ENCODE measurements around the gene ACTN1.

Gene ACTN1

DNA sequence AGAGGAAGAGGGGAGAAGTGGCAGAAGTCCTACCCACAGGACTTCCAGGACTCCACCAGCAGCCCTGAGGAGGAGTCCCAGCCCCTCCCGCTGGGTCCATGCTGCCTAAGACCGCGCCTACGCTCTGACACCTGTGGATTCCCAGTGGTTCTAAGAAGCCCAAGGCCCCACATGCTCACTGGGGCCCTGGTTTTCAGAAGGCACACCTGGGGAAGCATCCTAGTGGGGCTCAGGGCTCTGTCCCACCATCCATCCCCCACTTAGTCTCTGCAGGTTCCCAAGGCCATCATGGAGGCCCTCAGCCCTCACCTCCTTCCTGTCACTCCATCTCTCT lies 32.6 kb downstream of the ACTN1 start:
- no peaks in the 10 kb centered on the region for H3K4me1 ChIP-seq (ENCODE audit: insufficient read depth, low read length, severe bottlenecking)
- H3K4me3 ChIP-seq (ENCODE audit: low read depth, low read length, poor library complexity, severe bottlenecking): no peak overlapping the region
- no peak overlapping the region for H3K27ac ChIP-seq (ENCODE audit: low read depth, low read length, poor library complexity, severe bottlenecking)
- no peaks in the 10 kb centered on the region for H3K79me2 ChIP-seq (ENCODE audit: insufficient read depth, low read length)
- H2AFZ ChIP-seq (ENCODE audit: low read length): no peak overlapping the region
- no peak for TF ChIP-seq CTCF (IDR thresholded peaks at IDR 0.05; ENCODE audit: low read length)
- TF ChIP-seq EZH2 (IDR thresholded peaks at IDR 0.05; ENCODE audit: borderline replicate concordance, low read length): no peak
- no peaks in the 10 kb centered on the region for H3F3A ChIP-seq (ENCODE audit: insufficient read depth, low read length)
- no peak overlapping the region for H3K9ac ChIP-seq (ENCODE audit: low read length)
- no peak overlapping the region for H3K4me2 ChIP-seq (ENCODE audit: low read length)
- peaks cover 9% of the 10 kb centered on the region for H3K27me3 ChIP-seq (ENCODE audit: insufficient read depth, low read length)
- no peaks in the 10 kb centered on the region for H4K20me1 ChIP-seq (ENCODE audit: insufficient read depth, low read length)
- H3K36me3 ChIP-seq (ENCODE audit: insufficient read depth, low read length): no peaks in the 10 kb centered on the region
- no peaks in the 10 kb centered on the region for H3K9me3 ChIP-seq (ENCODE audit: low read length)
- no peaks in the 10 kb centered on the region for H3K9me2 ChIP-seq (ENCODE audit: low read depth, low read length)

GRCh38 chr14:68945585-68946488 lies 33.3 kb downstream of the ACTN1 start:
- Histone ChIP-seq H3K27ac (ENCODE audit: low read depth, low read length, poor library complexity, severe bottlenecking) (no peak overlapping the region), H3K9me3 (ENCODE audit: low read length) (no peaks in the 10 kb centered on the region), H3K27me3 (ENCODE audit: insufficient read depth, low read length) (peaks cover 4% of the 10 kb centered on the region), H3K4me2 (ENCODE audit: low read length) (no peak overlapping the region), H3F3A (ENCODE audit: insufficient read depth, low read length) (no peaks in the 10 kb centered on the region), H3K4me1 (ENCODE audit: insufficient read depth, low read length, severe bottlenecking) (no peaks in the 10 kb centered on the region), H3K4me3 (ENCODE audit: low read depth, low read length, poor library complexity, severe bottlenecking) (no peak overlapping the region), H3K9ac (ENCODE audit: low read length) (no peak overlapping the region), H3K9me2 (ENCODE audit: low read depth, low read length) (no peaks in the 10 kb centered on the region), H2AFZ (ENCODE audit: low read length) (no peak overlapping the region), H4K20me1 (ENCODE audit: insufficient read depth, low read length) (no peaks in the 10 kb centered on the region), H3K79me2 (ENCODE audit: insufficient read depth, low read length) (no peaks in the 10 kb centered on the region), H3K36me3 (ENCODE audit: insufficient read depth, low read length) (no peaks in the 10 kb centered on the region)
- no peak for TF ChIP-seq CTCF (IDR thresholded peaks at IDR 0.05; ENCODE audit: low read length)

- H3K4me2 ChIP-seq (ENCODE audit: low read length): no peak overlapping the region
Measured at GRCh38 chr14:68945190-68945584, 33.9 kb downstream of the ACTN1 start.

More at GRCh38 chr14:68945190-68945584, 33.9 kb downstream of the ACTN1 start:
- Histone ChIP-seq H3K4me3 (ENCODE audit: low read depth, low read length, poor library complexity, severe bottlenecking) (no peak overlapping the region), H4K20me1 (ENCODE audit: insufficient read depth, low read length) (no peaks in the 10 kb centered on the region), H3K9me2 (ENCODE audit: low read depth, low read length) (no peaks in the 10 kb centered on the region), H3K36me3 (ENCODE audit: insufficient read depth, low read length) (no peaks in the 10 kb centered on the region), H3K79me2 (ENCODE audit: insufficient read depth, low read length) (no peaks in the 10 kb centered on the region), H3K4me1 (ENCODE audit: insufficient read depth, low read length, severe bottlenecking) (no peaks in the 10 kb centered on the region), H3K9ac (ENCODE audit: low read length) (no peak overlapping the region), H3K27ac (ENCODE audit: low read depth, low read length, poor library complexity, severe bottlenecking) (no peak overlapping the region), H2AFZ (ENCODE audit: low read length) (no peak overlapping the region), H3F3A (ENCODE audit: insufficient read depth, low read length) (no peaks in the 10 kb centered on the region), H3K9me3 (ENCODE audit: low read length) (no peaks in the 10 kb centered on the region), H3K27me3 (ENCODE audit: insufficient read depth, low read length) (peaks cover 4% of the 10 kb centered on the region; the same call in 1 of the 2 replicates)
- no peak for TF ChIP-seq EZH2 (IDR thresholded peaks at IDR 0.05; ENCODE audit: borderline replicate concordance, low read length)
- no peak for TF ChIP-seq CTCF (IDR thresholded peaks at IDR 0.05; ENCODE audit: low read length)
